ENCODE measurements around the gene PACSIN3. TPM values are rescaled to one million over a fixed set of nuclear protein-coding genes. Genes with fewer than 3 reads are reported as not detected.

The PACSIN3 gene
- total and polyA plus RNA-seq, 2 of the 13 experiments (the other 11 are each of a cell fraction or from before 2014, with no cell fraction given): 47.9 to 93.3 TPM

DNA sequence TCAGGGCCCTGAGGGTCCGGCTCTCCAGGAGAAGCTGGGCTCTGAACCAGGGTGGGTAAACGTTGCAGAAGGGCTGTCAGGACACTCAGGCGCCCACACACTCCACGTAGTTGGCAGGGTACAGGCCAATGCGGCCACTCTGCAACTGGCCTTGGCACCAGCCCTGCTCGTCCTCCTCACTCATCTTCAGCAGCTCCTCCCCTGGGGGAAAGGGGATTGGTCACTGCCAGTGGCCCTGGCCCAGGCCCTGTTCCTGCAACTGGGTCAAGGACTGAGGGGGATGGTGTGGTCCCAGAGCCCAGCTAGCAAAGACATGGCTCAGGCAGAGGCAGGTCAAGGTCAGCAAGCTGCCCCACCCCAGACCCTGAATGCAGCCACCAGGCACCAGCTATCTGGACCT, 8.4 kb downstream of the PACSIN3 start (continued):
- TF ChIP-seq HOXA3 (CRISPR knock-in tag; IDR thresholded peaks at IDR 0.05) (peak; percentile 71), KDM6A (CRISPR knock-in tag; IDR thresholded peaks at IDR 0.05; ENCODE audit: low read depth) (peak; percentile 80), SP4 (CRISPR knock-in tag; IDR thresholded peaks at IDR 0.05) (0 out of 2 replicates have a peak, but pooled peaks have one; percentile 39), ZNF263 (CRISPR knock-in tag; IDR thresholded peaks at IDR 0.05) (peak; percentile 95), ISL2 (CRISPR knock-in tag; IDR thresholded peaks at IDR 0.05) (peak; percentile 36; the same call in 1 of the 2 replicates), KDM5A (IDR thresholded peaks at IDR 0.05; ENCODE audit: borderline replicate concordance, low read length) (no peak), ZBTB42 (CRISPR knock-in tag; IDR thresholded peaks at IDR 0.05) (0 out of 2 replicates have a peak, but pooled peaks have one; percentile 21), NR2F6 (IDR thresholded peaks at IDR 0.05) (peak; percentile 84), NR2F6 (CRISPR knock-in tag; IDR thresholded peaks at IDR 0.05) (peak; percentile 91), PITX1 (CRISPR knock-in tag; IDR thresholded peaks at IDR 0.05) (peak; percentile 48; the same call in 1 of the 2 replicates), FOXJ3 (CRISPR knock-in tag; IDR thresholded peaks at IDR 0.05; ENCODE audit: borderline replicate concordance) (0 out of 2 replicates have a peak, but pooled peaks have one; percentile 64), HMG20A (CRISPR knock-in tag; IDR thresholded peaks at IDR 0.05; ENCODE audit: borderline replicate concordance) (peak; percentile 37; the same call in 1 of the 2 replicates), HNF4A (CRISPR knock-in tag; IDR thresholded peaks at IDR 0.05) (peak; percentile 82), RARA (CRISPR knock-in tag; IDR thresholded peaks at IDR 0.05) (peak; percentile 96), SALL1 (CRISPR knock-in tag; IDR thresholded peaks at IDR 0.05) (peak; percentile 86), ELF1 (CRISPR knock-in tag; IDR thresholded peaks at IDR 0.05) (0 out of 2 replicates have a peak, but pooled peaks have one; percentile 19), FOXA3 (CRISPR knock-in tag; IDR thresholded peaks at IDR 0.05) (peak; percentile 51; the same call in 1 of the 2 replicates), SP5 (CRISPR knock-in tag; IDR thresholded peaks at IDR 0.05; ENCODE audit: borderline replicate concordance, low read depth) (peak; percentile 79), ZNF616 (CRISPR knock-in tag; IDR thresholded peaks at IDR 0.05; ENCODE audit: low read depth) (no peak), SRF (IDR thresholded peaks at IDR 0.05; ENCODE audit: low read depth, low read length) (no peak), SOX5 (CRISPR knock-in tag; IDR thresholded peaks at IDR 0.05; ENCODE audit: borderline replicate concordance) (peak; percentile 40; the same call in 1 of the 2 replicates), GATAD2A (CRISPR knock-in tag; IDR thresholded peaks at IDR 0.05) (peak; percentile 51; the same call in 1 of the 2 replicates), NFYC (CRISPR knock-in tag; IDR thresholded peaks at IDR 0.05) (0 out of 2 replicates have a peak, but pooled peaks have one; percentile 13), MED1 (CRISPR knock-in tag; IDR thresholded peaks at IDR 0.05) (peak; percentile 82), ZNF563 (CRISPR knock-in tag; IDR thresholded peaks at IDR 0.05) (0 out of 2 replicates have a peak, but pooled peaks have one; percentile 40), NCOA2 (CRISPR knock-in tag; IDR thresholded peaks at IDR 0.05) (peak; percentile 77; the same call in 1 of the 2 replicates), JUNB (CRISPR knock-in tag; IDR thresholded peaks at IDR 0.05; ENCODE audit: borderline replicate concordance) (no peak), NFKBIZ (CRISPR knock-in tag; IDR thresholded peaks at IDR 0.05) (peak; percentile 66; the same call in 1 of the 2 replicates)
- TF ChIP-seq, protein P1, sequence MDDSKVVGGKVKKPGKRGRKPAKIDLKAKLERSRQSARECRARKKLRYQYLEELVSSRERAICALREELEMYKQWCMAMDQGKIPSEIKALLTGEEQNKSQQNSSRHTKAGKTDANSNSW (CRISPR knock-in tag; IDR thresholded peaks at IDR 0.05; ENCODE audit: borderline replicate concordance): no peak
- TF ChIP-seq, protein P2, sequence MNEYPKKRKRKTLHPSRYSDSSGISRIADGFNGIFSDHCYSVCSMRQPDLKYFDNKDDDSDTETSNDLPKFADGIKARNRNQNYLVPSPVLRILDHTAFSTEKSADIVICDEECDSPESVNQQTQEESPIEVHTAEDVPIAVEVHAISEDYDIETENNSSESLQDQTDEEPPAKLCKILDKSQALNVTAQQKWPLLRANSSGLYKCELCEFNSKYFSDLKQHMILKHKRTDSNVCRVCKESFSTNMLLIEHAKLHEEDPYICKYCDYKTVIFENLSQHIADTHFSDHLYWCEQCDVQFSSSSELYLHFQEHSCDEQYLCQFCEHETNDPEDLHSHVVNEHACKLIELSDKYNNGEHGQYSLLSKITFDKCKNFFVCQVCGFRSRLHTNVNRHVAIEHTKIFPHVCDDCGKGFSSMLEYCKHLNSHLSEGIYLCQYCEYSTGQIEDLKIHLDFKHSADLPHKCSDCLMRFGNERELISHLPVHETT (CRISPR knock-in tag; conservative IDR thresholded peaks at IDR 0.05): no peak
- TF ChIP-seq, protein P3, sequence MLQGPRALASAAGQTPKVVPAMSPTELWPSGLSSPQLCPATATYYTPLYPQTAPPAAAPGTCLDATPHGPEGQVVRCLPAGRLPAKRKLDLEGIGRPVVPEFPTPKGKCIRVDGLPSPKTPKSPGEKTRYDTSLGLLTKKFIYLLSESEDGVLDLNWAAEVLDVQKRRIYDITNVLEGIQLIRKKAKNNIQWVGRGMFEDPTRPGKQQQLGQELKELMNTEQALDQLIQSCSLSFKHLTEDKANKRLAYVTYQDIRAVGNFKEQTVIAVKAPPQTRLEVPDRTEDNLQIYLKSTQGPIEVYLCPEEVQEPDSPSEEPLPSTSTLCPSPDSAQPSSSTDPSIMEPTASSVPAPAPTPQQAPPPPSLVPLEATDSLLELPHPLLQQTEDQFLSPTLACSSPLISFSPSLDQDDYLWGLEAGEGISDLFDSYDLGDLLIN (CRISPR knock-in tag; IDR thresholded peaks at IDR 0.05; ENCODE audit: borderline replicate concordance): no peak
- TF ChIP-seq, protein P4, sequence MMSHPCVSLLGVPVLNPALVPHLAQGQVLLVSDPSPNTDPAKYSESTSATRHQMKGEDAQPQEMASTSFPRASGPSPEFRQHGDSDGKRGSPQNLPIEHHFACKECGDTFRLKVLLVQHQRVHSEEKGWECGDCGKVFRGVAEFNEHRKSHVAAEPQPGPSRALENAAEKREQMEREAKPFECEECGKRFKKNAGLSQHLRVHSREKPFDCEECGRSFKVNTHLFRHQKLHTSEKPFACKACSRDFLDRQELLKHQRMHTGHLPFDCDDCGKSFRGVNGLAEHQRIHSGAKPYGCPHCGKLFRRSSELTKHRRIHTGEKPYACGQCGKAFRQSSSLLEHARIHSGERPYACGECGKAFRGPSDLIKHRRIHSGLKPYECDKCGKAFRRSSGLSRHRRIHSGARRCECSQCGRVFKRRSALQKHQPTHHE (CRISPR knock-in tag; IDR thresholded peaks at IDR 0.05; ENCODE audit: borderline replicate concordance): 0 out of 2 replicates have a peak, but pooled peaks have one; percentile 43
